ENCODE measurements around the gene PCBP3. TPM values are rescaled to one million over a fixed set of nuclear protein-coding genes. Genes with fewer than 3 reads are reported as not detected.

PCBP3 gene
- total RNA-seq, 1 experiment from 2014 or later = not detected

DNA sequence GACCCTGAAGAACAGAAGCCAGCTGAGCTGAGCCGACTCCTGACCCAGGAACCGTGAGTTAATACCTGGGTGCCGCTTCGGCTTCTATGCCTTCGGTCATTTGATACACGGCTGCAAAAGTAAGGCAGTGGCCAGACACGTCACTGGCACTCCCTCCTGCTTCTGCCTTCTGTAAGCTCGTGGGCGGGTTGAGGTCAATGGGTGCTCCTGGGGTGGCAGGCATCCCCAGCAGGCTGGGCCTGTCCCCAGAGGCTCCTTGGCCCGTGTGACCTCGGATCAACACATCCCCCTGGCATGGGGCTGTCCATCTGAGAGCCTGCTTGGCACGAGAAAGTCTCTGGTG is 302.3 kb downstream of the PCBP3 start:
- DNase-seq (ENCODE audit: low read depth, low spot score) (no peak), ATAC-seq (no peak)
- TF ChIP-seq, protein P1, sequence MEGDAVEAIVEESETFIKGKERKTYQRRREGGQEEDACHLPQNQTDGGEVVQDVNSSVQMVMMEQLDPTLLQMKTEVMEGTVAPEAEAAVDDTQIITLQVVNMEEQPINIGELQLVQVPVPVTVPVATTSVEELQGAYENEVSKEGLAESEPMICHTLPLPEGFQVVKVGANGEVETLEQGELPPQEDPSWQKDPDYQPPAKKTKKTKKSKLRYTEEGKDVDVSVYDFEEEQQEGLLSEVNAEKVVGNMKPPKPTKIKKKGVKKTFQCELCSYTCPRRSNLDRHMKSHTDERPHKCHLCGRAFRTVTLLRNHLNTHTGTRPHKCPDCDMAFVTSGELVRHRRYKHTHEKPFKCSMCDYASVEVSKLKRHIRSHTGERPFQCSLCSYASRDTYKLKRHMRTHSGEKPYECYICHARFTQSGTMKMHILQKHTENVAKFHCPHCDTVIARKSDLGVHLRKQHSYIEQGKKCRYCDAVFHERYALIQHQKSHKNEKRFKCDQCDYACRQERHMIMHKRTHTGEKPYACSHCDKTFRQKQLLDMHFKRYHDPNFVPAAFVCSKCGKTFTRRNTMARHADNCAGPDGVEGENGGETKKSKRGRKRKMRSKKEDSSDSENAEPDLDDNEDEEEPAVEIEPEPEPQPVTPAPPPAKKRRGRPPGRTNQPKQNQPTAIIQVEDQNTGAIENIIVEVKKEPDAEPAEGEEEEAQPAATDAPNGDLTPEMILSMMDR (IDR thresholded peaks at IDR 0.05) = no peak
- TF ChIP-seq SIN3A (IDR thresholded peaks at IDR 0.05; ENCODE audit: borderline replicate concordance, insufficient read depth, low read depth, low read length) = no peak
- no peak for TF ChIP-seq POLR2AphosphoS5 (IDR thresholded peaks at IDR 0.05; ENCODE audit: low read depth, low read length)
- TF ChIP-seq TCF7L2 (IDR thresholded peaks at IDR 0.05; ENCODE audit: low read depth, low read length) = no peak
- TF ChIP-seq REST (IDR thresholded peaks at IDR 0.05; ENCODE audit: insufficient read depth in 1 of 2, low read depth in 2 of 2, low read length in 1 of 2) = no peak
- Histone ChIP-seq H3K27ac (ENCODE audit: low read length) (no peak overlapping the region), H3K4me1 (ENCODE audit: control insufficient read depth, insufficient read depth, low read length) (no peaks in the 10 kb centered on the region), H3K4me3 (ENCODE audit: low read depth in 2 of 2, low read length in 2 of 2) (no peak overlapping the region), H3K9me3 (ENCODE audit: control insufficient read depth, insufficient read depth, low read depth, low read length) (no peaks in the 10 kb centered on the region), H3K36me3 (ENCODE audit: control insufficient read depth, insufficient read depth, low read length) (no peaks in the 10 kb centered on the region), H3K27me3 (ENCODE audit: control insufficient read depth, insufficient read depth, low read length) (no peaks in the 10 kb centered on the region)
- BruUV-seq (replicated peaks) = no TSS peak
- intact Hi-C loops (cut with micrococcal nuclease; ENCODE audit: unreplicated experiment) = no loop called here
- POLR2A ChIA-PET = no interaction called here
- CTCF ChIA-PET = no interaction called here
- in situ Hi-C loops (cut with HindIII; ENCODE audit: low pct_unique_long_range_greater_than_20kb, low sequenced_read_pairs) = no loop called here

DNA sequence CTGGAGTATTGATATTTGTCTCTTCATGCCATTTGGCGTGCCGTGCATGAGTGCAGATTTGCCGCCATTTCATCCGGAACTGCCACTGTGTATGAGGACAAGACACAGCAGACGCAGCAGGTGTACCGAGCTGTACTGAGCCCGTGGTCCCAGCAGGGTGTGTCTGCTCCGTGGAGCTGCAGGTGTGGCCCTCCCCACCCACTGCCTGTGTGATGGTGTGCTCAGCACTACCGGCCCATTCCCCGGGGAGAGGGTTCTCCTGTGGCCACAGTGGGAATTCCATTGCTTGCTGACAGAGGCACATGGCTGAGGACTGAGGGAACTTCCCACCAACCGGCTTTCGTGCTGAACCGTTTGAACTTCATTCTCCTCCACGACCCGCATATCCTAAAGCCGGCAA is 303.8 kb downstream of the PCBP3 start:
- Histone ChIP-seq H3K36me3 (ENCODE audit: control insufficient read depth, insufficient read depth, low read length) (no peaks in the 10 kb centered on the region), H3K27me3 (ENCODE audit: control insufficient read depth, insufficient read depth, low read length) (no peaks in the 10 kb centered on the region), H3K9me3 (ENCODE audit: control insufficient read depth, insufficient read depth, low read depth, low read length) (no peaks in the 10 kb centered on the region), H3K27ac (ENCODE audit: low read length) (no peak overlapping the region), H3K4me3 (ENCODE audit: low read depth in 2 of 2, low read length in 2 of 2) (no peak overlapping the region), H3K4me1 (ENCODE audit: control insufficient read depth, insufficient read depth, low read length) (no peaks in the 10 kb centered on the region)
- TF ChIP-seq TCF7L2 (IDR thresholded peaks at IDR 0.05; ENCODE audit: low read depth, low read length) = no peak
- intact Hi-C loops (cut with micrococcal nuclease; ENCODE audit: unreplicated experiment) = no loop called here
- no peak for ATAC-seq
- in situ Hi-C loops (cut with HindIII; ENCODE audit: low pct_unique_long_range_greater_than_20kb, low sequenced_read_pairs) = no loop called here
- no TSS peak for BruUV-seq (replicated peaks)
- ChIA-PET CTCF (no interaction called here), POLR2A (no interaction called here)
- no peak for DNase-seq (ENCODE audit: low read depth, low spot score)

DNA sequence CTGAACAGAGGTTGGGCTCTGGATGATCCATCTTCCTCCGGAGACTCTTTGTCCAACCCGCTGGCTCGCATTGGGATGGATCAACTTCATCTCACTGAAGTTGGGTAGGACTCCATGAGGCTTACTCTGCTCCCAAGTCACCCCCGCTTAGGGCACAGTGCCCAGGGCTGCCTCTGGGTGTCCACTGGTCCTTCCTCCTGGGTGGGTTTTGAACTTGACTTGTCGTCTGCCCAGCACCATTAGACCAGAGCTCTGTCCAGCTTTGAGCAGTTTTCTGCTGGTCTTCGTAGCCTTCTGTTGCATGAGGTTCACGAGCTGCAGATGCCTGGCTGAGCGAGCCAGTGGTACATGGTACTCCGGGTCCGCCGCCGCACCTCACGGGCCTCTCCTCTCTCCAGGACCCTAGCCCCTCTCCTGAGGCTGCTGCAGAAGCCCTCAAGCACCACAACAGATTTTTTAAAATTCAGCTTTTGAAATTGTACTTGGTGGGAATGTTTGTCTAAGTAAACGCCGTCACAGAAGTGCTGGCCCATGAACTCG is 304.3 kb downstream of the PCBP3 start:
- POLR2A ChIA-PET = no interaction called here
- Histone ChIP-seq H3K4me3 (ENCODE audit: low read depth in 2 of 2, low read length in 2 of 2) (no peak overlapping the region), H3K27me3 (ENCODE audit: control insufficient read depth, insufficient read depth, low read length) (no peaks in the 10 kb centered on the region), H3K9me3 (ENCODE audit: control insufficient read depth, insufficient read depth, low read depth, low read length) (no peaks in the 10 kb centered on the region), H3K36me3 (ENCODE audit: control insufficient read depth, insufficient read depth, low read length) (no peaks in the 10 kb centered on the region), H3K27ac (ENCODE audit: low read length) (no peak overlapping the region), H3K4me1 (ENCODE audit: control insufficient read depth, insufficient read depth, low read length) (no peaks in the 10 kb centered on the region)
- intact Hi-C loops (cut with micrococcal nuclease; ENCODE audit: unreplicated experiment) (no loop called here), in situ Hi-C loops (cut with HindIII; ENCODE audit: low pct_unique_long_range_greater_than_20kb, low sequenced_read_pairs) (no loop called here)
- DNase-seq (ENCODE audit: low read depth, low spot score) (no peak), ATAC-seq (no peak)
- CTCF ChIA-PET = no interaction called here
- TF ChIP-seq, protein P1 (IDR thresholded peaks at IDR 0.05) = no peak
- TF ChIP-seq POLR2AphosphoS5 (IDR thresholded peaks at IDR 0.05; ENCODE audit: low read depth, low read length) = no peak
- no peak for TF ChIP-seq SIN3A (IDR thresholded peaks at IDR 0.05; ENCODE audit: borderline replicate concordance, insufficient read depth, low read depth, low read length)
- no peak for TF ChIP-seq TCF7L2 (IDR thresholded peaks at IDR 0.05; ENCODE audit: low read depth, low read length)
- no peak for TF ChIP-seq REST (IDR thresholded peaks at IDR 0.05; ENCODE audit: insufficient read depth in 1 of 2, low read depth in 2 of 2, low read length in 1 of 2)
- BruUV-seq (replicated peaks) = no TSS peak

Data from Panc1 (cell line).